Pancreas (tissue), 10 donors: ENCODE results near the gene UFM1. TPM values are rescaled to one million over a fixed set of nuclear protein-coding genes. Genes with fewer than 3 reads are reported as not detected.

Experiments
- ATAC-seq, 4 donors: fragments of 200-7000 bp; cut with Tn5 transposase; one replicate each; pipeline versions ENCODE4 v1.8.0 to v1.9.1; 2020; ENCODE audit warnings: mild to moderate bottlenecking in 4 of 4, moderate library complexity in 4 of 4
- DNase-seq, 6 donors: peaks; one replicate each; pipeline ENCODE4 v3.0.0-alpha.2; 2020
- FAIRE-seq: peaks from 2 replicates; lab custom pipeline; 2012; peaks lifted over from hg19 to GRCh38; lab: Jason Lieb, UNC
- H3K27ac ChIP-seq, 4 donors: fragments of 200-600 bp; sonication (generic); 1 replicate in 3 of 4; 2 replicates in 1 of 4; pipeline versions ENCODE4 v1.5.0 to v1.8.0; 2020
- H3K27me3 ChIP-seq, 4 donors: fragments of 200-600 bp; one replicate each; pipeline ENCODE4 v1.8.0; 2021
- H3K36me3 ChIP-seq, 3 donors: fragments of 200-600 bp; sonication (generic) in 1 of 3; one replicate each; pipeline versions ENCODE4 v1.5.0 to v1.8.0; 2020 to 2021
- H3K4me1 ChIP-seq, 3 donors: fragments of 200-600 bp; one replicate each; pipeline ENCODE4 v1.8.0; 2021
- H3K4me3 ChIP-seq, 4 donors: fragments of 200-600 bp; sonication (generic) in 2 of 4; one replicate each; pipeline versions ENCODE4 v1.5.0 to v1.8.0; 2020 to 2021
- H3K9me3 ChIP-seq, 4 donors: fragments of 200-600 bp; one replicate each; pipeline ENCODE4 v1.8.0; 2021
- CTCF ChIP-seq, 4 donors: fragments of 200-600 bp; sonication (generic) in 3 of 4; IDR thresholded peaks; one replicate each; pipeline versions ENCODE4 v1.5.0 to v1.8.0; 2021; ENCODE audit warnings: antibody characterized with exemption in 4 of 4
- WGBS, 2 donors: extraction: QIAGEN DNeasy Blood & Tissue Kit; methylation state at CpG; one replicate each; pipeline ENCODE4 v1.1.7; 2013; 5-methylcytosine and 5-hydroxymethylcytosine counted together
- intact Hi-C, 3 donors: fragments of 100-400 bp; cut with DNase I; formaldehyde crosslinking; loops; one replicate each; pipeline versions ENCODE4 v1.11.1 to v1.14.2; 2022
- polyA plus RNA-seq, 2 donors: library from polyadenylated mRNA; stranded (reverse); fragments of 200-250 nt; gene quantifications; one replicate each; pipeline ENCODE4 v1.2.3, GENCODE V29; 2013
- total RNA-seq, 6 donors: library from RNA; stranded (reverse); fragmentation: NEBNext Ultra II Directional in 4 of 6; extraction: Animal tissue kit (Norgen Biotek cat#: 25700) in 4 of 6; gene quantifications; one replicate each; pipeline versions ENCODE4 v1.2.1 to v1.2.4, GENCODE V29; 2021 to 2023
- donor health status: healthy with polysubstance abuse.
- donor health status: DM: no; HTN: no; CAD: no; lungs with moderate emphysema.
- donor health status: DM: no; HTN: no; CAD: no.
- donor health status: control.
- donor health status: control.
- donor health status: Bipolar disorder and iron deficiency.
- donor health status: DM: yes; HTN: yes; CAD: no.
- donor health status: DM: no; HTN: no; CAD: no.
- donor health status: DM: no; HTN: no; CAD: no.
- donor health status: DM: yes; HTN: yes; CAD: no.

Gene UFM1
- total and polyA plus RNA-seq, 8 donors: 23.7 to 48.8 (median 38.5) TPM

GRCh38 chr13:38338089-38338488 lies 11.6 kb upstream of the UFM1 start:
- no peaks in the 10 kb centered on the region for H3K9me3 ChIP-seq
- ATAC-seq (no peak), DNase-seq (no peak), FAIRE-seq (no peak)
- no peak for TF ChIP-seq CTCF (IDR thresholded peaks at IDR 0.05)
- intact Hi-C loops: no loop called here
- no peaks in the 10 kb centered on the region for H3K4me1 ChIP-seq
- H3K4me3 ChIP-seq: no peak overlapping the region
- H3K27ac ChIP-seq: no peak overlapping the region
- no peaks in the 10 kb centered on the region for H3K27me3 ChIP-seq
- H3K36me3 ChIP-seq: no peaks in the 10 kb centered on the region
- 92 to 100% methylated on average over 2 of the region's 2 CpGs for WGBS, 2 donors

DNA sequence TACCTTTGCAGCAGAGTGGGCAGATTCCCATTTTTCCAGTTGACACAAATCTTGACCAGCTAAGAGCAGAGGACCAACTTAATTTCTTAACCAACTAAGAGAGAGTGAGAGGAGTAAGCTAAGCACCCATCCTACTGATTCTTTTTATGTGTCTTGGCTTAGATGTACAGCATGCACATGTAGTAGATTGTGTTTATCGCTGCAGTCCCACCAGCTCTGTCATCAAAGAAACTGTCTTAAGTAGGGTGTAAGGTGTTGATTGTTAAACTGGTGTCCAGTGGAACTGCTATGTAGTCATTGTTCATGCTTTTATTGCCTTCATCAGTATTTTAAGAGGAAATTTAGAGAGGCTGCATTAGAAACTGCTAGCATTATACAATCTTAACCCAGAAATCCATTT lies 9.0 kb upstream of the UFM1 start:
- H3K27ac ChIP-seq: no peak overlapping the region
- H3K4me1 ChIP-seq: no peaks in the 10 kb centered on the region
- FAIRE-seq: no peak
- intact Hi-C loops: no loop called here
- no peak for ATAC-seq
- no peak for TF ChIP-seq CTCF (IDR thresholded peaks at IDR 0.05)
- no peaks in the 10 kb centered on the region for H3K27me3 ChIP-seq
- H3K9me3 ChIP-seq: no peaks in the 10 kb centered on the region
- WGBS, 2 donors: 100% methylated on average over 1 of the region's 1 CpG
- DNase-seq: no peak
- no peak overlapping the region for H3K4me3 ChIP-seq
- no peaks in the 10 kb centered on the region for H3K36me3 ChIP-seq

DNA sequence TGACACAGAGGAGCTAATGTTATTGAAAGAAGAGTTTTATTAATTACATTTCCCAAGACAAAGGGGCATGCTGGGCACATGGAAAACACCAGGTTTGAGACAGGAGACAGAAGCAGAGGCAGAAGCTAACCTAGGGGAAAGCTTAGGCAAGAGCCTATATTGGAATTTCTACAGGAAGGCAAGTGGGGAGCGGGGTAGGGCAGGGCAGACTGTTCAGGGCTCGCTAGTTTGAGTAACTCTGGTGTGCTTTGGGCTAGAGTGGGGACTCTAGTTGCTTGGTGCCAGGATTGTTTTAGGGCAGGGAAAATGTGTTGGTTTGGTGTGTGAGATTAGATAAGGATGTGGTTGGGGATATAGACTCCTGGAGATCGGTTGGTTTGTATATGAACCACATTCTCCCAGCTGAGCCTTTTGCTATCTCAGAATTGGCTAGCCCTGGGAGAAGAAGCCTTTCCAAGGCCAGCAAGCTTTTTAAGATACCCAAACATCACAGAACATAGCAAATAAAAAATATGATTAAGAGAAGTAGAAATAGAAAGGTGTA lies 8.4 kb upstream of the UFM1 start:
- intact Hi-C loops: no loop called here
- no peak overlapping the region for H3K27ac ChIP-seq
- H3K27me3 ChIP-seq: no peaks in the 10 kb centered on the region
- no peaks in the 10 kb centered on the region for H3K9me3 ChIP-seq
- 88 to 90% methylated on average over 3 of the region's 3 CpGs for WGBS, 2 donors
- no peak for FAIRE-seq
- H3K4me3 ChIP-seq: no peak overlapping the region
- TF ChIP-seq CTCF (IDR thresholded peaks at IDR 0.05): no peak
- H3K4me1 ChIP-seq: no peaks in the 10 kb centered on the region
- no peaks in the 10 kb centered on the region for H3K36me3 ChIP-seq
- no peak for ATAC-seq
- no peak for DNase-seq

DNA sequence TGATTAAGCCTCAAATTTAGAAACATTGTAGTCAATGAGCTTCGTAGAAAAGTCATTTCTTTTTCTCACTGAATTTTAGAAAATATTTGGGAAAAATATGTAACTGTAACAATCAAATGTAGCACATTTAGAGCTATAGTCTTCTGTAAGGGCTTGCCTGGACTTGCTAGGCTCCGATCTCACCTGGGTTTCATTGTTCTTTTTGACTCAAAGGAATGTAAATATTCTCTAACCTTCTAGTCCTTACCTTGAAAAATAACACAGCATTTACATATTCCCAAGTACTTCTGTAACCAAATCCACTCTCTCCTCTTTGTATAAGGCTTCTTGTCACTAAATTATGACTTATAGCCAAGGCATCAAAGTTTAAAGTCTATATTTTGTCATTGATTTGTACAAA lies 2.9 kb upstream of the UFM1 start:
- H3K27me3 ChIP-seq: no peaks in the 10 kb centered on the region
- no peak for TF ChIP-seq CTCF (IDR thresholded peaks at IDR 0.05)
- no peaks in the 10 kb centered on the region for H3K9me3 ChIP-seq
- 87 to 91% methylated on average over 2 of the region's 2 CpGs for WGBS, 2 donors
- no peaks in the 10 kb centered on the region for H3K36me3 ChIP-seq
- DNase-seq (no peak), FAIRE-seq (no peak), ATAC-seq (no peak)
- intact Hi-C loops: no loop called here
- H3K27ac ChIP-seq: no peak overlapping the region
- no peak overlapping the region for H3K4me3 ChIP-seq
- peaks cover 4 to 22% (median 10%) of the 10 kb centered on the region in 3 donors for H3K4me1 ChIP-seq

DNA sequence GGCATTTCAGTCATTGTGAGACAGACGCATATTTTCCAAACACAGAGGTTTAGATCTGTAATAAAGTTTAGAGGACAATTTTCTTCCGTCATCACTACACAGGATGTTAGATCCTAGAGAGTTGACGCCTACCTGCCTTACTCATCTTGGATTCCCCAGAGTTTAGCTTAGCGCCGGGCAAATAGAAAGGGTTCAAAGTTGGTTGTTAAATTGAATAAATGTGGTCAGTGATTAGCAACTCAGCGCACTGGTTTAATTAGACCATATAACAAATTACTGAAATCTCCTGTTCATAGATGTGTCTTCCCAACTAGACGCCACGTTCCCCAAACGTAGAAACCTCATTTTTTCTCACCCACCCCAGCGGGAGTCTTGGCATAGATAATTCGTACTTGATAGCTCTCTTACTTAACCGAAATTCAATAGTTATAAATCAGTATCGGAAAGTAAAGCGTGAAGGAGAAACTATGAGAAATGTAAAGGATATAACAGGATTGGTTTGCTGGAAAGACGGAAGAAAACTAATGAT lies 726 bp upstream of the UFM1 start:
- no peaks in the 10 kb centered on the region for H3K9me3 ChIP-seq
- intact Hi-C loops: no loop called here
- DNase-seq (peak in 1 of 6 donors; percentile 16), ATAC-seq (peak in 2 of 4 donors; percentile 17 to 28), FAIRE-seq (no peak)
- peaks cover 4 to 29% (median 23%) of the 10 kb centered on the region in 3 donors for H3K4me1 ChIP-seq
- H3K36me3 ChIP-seq: no peaks in the 10 kb centered on the region
- H3K4me3 ChIP-seq: peak overlapping the region; percentile 34 to 74 (median 66)
- peak overlapping the region; percentile 83 to 95 (median 90) for H3K27ac ChIP-seq
- 0 to 1% methylated on average over 15 of the region's 15 CpGs for WGBS, 2 donors
- TF ChIP-seq CTCF (IDR thresholded peaks at IDR 0.05): no peak
- no peaks in the 10 kb centered on the region for H3K27me3 ChIP-seq
